Activated naive CD4-positive, alpha-beta T cell treated with anti-CD3 and anti-CD28 coated beads for 36 hours (primary cell): Measurements from ENCODE around the gene CUL1. TPM values are rescaled to one million over a fixed set of nuclear protein-coding genes. Genes with fewer than 3 reads are reported as not detected.

ENCODE experiments used
- CTCF ChIA-PET: fragments of 350-600 bp; sonication (Branson Sonifier 250); formaldehyde crosslinking; loops from one replicate; lab custom pipeline; 2021; ENCODE audit warnings: antibody characterized with exemption; lab: Charles Lee
- DNase-seq: peaks from one replicate; pipeline ENCODE4 v3.0.0-alpha.2; 2020
- H3K27ac Mint-ChIP-seq: one replicate; pipeline ENCODE4 v1.8.0; 2021; ENCODE audit warnings: mild to moderate bottlenecking, mixed read lengths
- H3K27me3 Mint-ChIP-seq: one replicate; pipeline ENCODE4 v1.8.0; 2021; ENCODE audit warnings: low read depth, mixed read lengths
- H3K36me3 Mint-ChIP-seq: one replicate; pipeline ENCODE4 v1.8.0; 2021; ENCODE audit warnings: low read depth, mixed read lengths
- H3K4me1 Mint-ChIP-seq: one replicate; pipeline ENCODE4 v1.8.0; 2021; ENCODE audit warnings: low read depth, mixed read lengths
- H3K4me3 Mint-ChIP-seq: one replicate; pipeline ENCODE4 v1.8.0; 2021; ENCODE audit warnings: mild to moderate bottlenecking, moderate library complexity, mixed read lengths
- H3K9me3 Mint-ChIP-seq: one replicate; pipeline ENCODE4 v1.8.0; 2021; ENCODE audit warnings: mixed read lengths
- intact Hi-C: fragments of 100-400 bp; cut with micrococcal nuclease; formaldehyde crosslinking; loops from one replicate; pipeline ENCODE4 v1.15.1; 2023
- total RNA-seq, 2 experiments: library from RNA; stranded (reverse); gene quantifications; one replicate each; pipeline ENCODE4 v1.2.3, GENCODE V29; 2021

Gene CUL1
- total RNA-seq, 2 experiments from 2014 or later = 59.6 to 62.2 TPM

DNA sequence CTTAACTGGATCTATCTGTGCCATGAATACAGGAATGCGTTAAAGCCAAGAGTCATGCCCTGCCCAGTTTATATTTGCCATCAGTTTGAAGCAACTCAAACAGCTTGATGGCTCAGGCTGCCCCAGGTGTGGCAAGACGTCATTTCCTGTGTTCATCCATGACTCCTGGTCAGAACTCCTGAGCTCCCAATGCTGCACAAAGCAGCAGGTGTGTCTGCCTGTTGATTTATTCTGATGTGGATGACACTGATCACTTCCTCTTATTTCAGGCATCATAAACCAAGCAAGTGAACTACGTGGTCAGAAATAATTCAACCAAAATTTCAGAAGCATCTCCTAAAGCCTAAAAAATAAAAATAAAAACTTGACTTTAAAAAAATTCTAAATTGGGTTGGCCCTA lies 116.9 kb downstream of the CUL1 start:
- H3K27ac Mint-ChIP-seq = no peak overlapping the region
- H3K36me3 Mint-ChIP-seq = peaks cover 75% of the 10 kb centered on the region
- H3K9me3 Mint-ChIP-seq = no peaks in the 10 kb centered on the region
- intact Hi-C loops = no loop called here
- peaks cover 4% of the 10 kb centered on the region for H3K4me1 Mint-ChIP-seq
- no peak overlapping the region for H3K4me3 Mint-ChIP-seq
- DNase-seq = no peak
- CTCF ChIA-PET = interaction anchor here (0.6 to 1.4 kb wide), 5 partner anchors 13 to 147 kb away, joined by 3 to 6 read pairs (median 4); no protein-coding TSS in a partner anchor
- no peaks in the 10 kb centered on the region for H3K27me3 Mint-ChIP-seq

DNA sequence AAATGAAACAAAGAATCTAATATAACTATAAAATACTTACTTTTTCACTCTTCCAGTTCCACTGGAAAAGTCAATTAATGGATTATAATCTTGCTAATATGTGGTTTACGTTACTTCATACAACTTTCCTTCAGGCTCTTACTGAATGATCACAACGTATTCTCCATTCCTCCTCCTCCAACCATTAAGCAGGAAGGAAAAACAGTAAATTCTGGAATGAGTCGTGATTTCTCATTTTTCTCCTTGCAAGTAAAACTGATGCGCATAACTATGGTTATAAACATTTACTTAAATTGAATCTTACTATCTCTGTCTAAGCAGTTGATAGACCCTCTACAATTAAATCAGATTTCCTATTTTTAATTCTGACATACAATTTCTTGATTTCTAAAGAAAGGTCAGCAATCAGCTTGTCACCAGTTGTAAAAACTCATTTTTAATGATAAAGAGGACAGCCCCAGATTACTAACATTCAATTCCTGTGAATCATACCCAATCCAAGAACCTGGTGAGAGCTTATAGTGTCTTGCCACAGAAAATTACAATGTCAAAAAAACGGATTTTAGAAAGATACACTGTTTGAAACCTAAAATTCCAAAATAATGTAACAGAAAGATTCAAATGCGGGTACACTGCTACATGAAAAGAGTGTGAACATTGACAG lies 121.1 kb downstream of the CUL1 start:
- peaks cover 66% of the 10 kb centered on the region for H3K36me3 Mint-ChIP-seq
- CTCF ChIA-PET = interaction anchor here (0.6 to 1.3 kb wide), 2 partner anchors 38 to 95 kb away, joined by 3 to 4 read pairs; no protein-coding TSS in a partner anchor
- no peak overlapping the region for H3K4me3 Mint-ChIP-seq
- no peak for DNase-seq
- no peak overlapping the region for H3K27ac Mint-ChIP-seq
- no peaks in the 10 kb centered on the region for H3K9me3 Mint-ChIP-seq
- H3K4me1 Mint-ChIP-seq = peaks cover 3% of the 10 kb centered on the region
- intact Hi-C loops = no loop called here
- no peaks in the 10 kb centered on the region for H3K27me3 Mint-ChIP-seq

DNA sequence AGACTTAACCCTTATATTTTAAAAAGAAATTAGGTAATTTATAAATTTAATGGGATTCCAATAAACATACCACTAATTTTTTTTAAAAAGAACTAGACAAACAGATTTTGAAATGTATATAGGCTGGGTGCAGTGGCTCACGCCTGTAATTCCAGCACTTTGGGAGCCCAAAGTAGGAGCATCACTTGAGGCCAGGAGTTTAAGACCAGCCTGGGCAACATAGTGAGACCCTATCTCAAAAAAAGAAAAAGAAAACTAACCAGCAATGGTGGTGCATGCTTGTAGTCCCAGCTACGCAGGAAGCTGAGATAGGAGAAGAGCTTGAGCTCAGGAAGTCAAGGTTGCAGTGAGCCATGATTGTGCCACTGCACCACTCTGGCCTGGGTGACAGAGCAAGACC lies 122.7 kb downstream of the CUL1 start:
- H3K27ac Mint-ChIP-seq = no peak overlapping the region
- H3K4me3 Mint-ChIP-seq = no peak overlapping the region
- peaks cover 66% of the 10 kb centered on the region for H3K36me3 Mint-ChIP-seq
- no peaks in the 10 kb centered on the region for H3K9me3 Mint-ChIP-seq
- intact Hi-C loops = no loop called here
- DNase-seq = no peak
- no peaks in the 10 kb centered on the region for H3K27me3 Mint-ChIP-seq
- H3K4me1 Mint-ChIP-seq = peaks cover 2% of the 10 kb centered on the region
- CTCF ChIA-PET = interaction anchor here (0.9 kb wide), 1 partner anchor 142 kb away, joined by 3 read pairs; no protein-coding TSS in a partner anchor

DNA sequence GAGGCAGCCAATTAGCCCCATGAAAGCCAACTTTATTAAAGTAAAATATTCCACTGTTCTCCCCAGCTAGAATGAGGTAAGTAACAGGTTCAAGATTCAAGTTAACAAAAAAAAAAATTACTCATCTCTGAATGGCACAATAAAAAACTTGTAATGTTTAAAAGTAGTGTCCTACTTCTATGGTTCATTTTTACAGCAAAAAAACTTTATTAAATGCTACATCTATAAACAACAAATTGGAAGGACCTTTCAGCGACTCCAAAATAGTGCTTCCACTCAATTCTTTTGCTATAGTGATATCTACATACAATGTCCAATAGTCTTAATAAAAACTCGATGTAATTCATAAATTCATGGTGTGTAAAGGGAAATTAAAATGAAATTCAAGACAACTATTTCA lies 126.2 kb downstream of the CUL1 start:
- CTCF ChIA-PET = no interaction called here
- no peaks in the 10 kb centered on the region for H3K27me3 Mint-ChIP-seq
- H3K27ac Mint-ChIP-seq = no peak overlapping the region
- H3K36me3 Mint-ChIP-seq = peaks cover 56% of the 10 kb centered on the region
- H3K9me3 Mint-ChIP-seq = no peaks in the 10 kb centered on the region
- DNase-seq = no peak
- H3K4me1 Mint-ChIP-seq = peaks cover 2% of the 10 kb centered on the region
- H3K4me3 Mint-ChIP-seq = no peak overlapping the region
- intact Hi-C loops = no loop called here

DNA sequence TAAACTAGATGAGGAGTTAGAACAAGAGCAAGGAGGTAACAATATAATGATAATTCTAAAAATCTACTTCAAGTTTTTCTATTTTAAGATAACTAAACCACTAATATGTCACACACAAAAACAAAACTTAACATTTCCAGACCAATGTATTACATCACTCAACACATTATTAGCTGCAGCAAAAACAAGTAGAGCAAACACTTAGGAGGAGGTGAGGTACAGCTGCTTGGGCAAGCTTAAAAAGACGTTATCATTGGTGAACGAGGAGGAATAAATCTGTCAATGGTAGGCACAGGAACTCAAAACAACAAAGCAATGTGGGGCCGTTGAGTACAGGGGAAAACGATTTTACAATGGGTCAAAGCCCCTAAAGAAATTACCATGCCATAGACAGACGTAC lies 126.6 kb downstream of the CUL1 start:
- H3K4me1 Mint-ChIP-seq = peaks cover 2% of the 10 kb centered on the region
- no peak overlapping the region for H3K27ac Mint-ChIP-seq
- H3K36me3 Mint-ChIP-seq = peaks cover 56% of the 10 kb centered on the region
- intact Hi-C loops = no loop called here
- DNase-seq = no peak
- H3K9me3 Mint-ChIP-seq = no peaks in the 10 kb centered on the region
- no peak overlapping the region for H3K4me3 Mint-ChIP-seq
- CTCF ChIA-PET = no interaction called here
- H3K27me3 Mint-ChIP-seq = no peaks in the 10 kb centered on the region

DNA sequence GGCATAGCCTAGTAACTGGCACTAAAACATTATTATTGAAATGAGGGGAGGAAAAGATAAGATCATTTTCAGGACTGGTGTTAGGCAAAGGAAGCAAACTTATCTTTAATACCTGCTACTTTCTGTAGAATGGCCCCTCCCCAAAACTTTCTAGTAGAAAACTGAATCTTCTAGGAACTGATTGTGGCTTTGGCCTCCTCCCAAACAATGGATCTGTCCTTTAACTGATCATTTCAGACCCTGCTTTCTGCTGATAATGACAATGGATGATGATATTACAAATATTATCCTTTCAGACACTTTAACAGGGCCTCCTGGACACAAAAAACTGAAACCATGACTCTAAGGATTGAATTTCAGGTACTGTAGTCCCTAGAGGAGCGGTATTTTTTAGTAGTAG lies 130.3 kb downstream of the CUL1 start:
- Mint-ChIP-seq H3K9me3 (no peaks in the 10 kb centered on the region), H3K4me1 (peaks cover 1% of the 10 kb centered on the region), H3K36me3 (peaks cover 55% of the 10 kb centered on the region), H3K4me3 (no peak overlapping the region), H3K27ac (no peak overlapping the region), H3K27me3 (no peaks in the 10 kb centered on the region)
- no peak for DNase-seq
- CTCF ChIA-PET = no interaction called here
- intact Hi-C loops = no loop called here

DNA sequence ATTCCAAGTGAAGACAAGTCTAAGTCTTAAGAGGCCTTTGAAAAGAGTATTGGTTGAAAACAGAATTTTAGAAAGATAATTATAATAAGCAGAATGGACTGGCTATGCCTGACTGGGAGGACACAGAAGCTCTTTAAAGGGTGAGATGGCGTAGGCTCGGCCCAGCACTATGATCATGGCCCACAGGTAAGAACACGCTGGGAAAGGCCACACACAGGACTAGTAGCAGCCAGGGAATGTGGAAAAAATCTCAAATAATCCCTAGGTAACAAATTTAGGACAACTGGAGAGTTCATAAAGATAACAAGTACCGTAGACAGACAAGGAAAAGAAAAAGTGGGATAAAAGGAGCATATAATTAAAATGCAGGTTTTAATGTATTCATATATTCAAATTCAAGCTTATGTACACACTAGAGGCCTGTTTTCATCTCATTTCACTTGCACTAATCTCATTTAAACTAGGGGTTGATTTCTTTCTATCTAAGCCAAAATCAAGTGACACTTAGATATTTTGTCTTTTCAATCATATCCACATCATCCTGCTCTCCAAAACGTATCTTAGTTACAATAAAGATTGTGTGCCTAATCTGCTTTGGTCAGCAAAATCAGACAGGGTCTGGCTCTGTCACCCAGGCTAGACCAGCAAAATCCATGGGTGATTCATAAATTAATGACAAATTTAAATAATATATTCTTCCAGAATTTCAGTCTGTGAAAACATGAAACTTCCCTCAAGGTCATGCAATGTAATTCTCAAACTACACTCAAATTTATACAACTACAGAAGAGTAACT lies 132.4 kb downstream of the CUL1 start:
- Mint-ChIP-seq H3K4me3 (no peak overlapping the region), H3K27ac (no peak overlapping the region), H3K4me1 (peaks cover 1% of the 10 kb centered on the region), H3K36me3 (peaks cover 56% of the 10 kb centered on the region), H3K9me3 (no peaks in the 10 kb centered on the region), H3K27me3 (no peaks in the 10 kb centered on the region)
- DNase-seq = no peak
- CTCF ChIA-PET = interaction anchor here (2.0 kb wide), 1 partner anchor 132 kb away, joined by 7 read pairs; no protein-coding TSS in a partner anchor
- intact Hi-C loops = loop anchor here (5.0 kb wide), 1 partner anchor 34 kb away; no protein-coding TSS in a partner anchor

DNA sequence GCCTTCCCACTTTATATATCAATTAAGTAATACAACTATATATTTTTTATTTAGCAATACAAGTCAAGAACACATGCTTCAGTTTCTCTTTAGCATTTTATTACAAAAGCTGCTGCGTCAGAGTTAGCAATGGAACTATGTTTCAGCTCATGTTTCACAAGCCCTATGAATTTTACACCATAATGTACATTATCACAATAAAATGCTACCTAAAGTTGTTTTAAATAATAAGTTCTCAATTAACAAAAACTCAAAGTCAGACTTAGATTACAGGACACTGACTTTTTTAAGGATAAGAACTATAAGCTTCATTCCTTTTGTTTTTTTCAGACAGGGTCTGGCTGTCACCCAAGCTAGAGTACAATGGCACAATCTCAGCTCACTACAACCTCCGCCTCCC lies 133.1 kb downstream of the CUL1 start:
- H3K4me1 Mint-ChIP-seq = peaks cover 4% of the 10 kb centered on the region
- H3K9me3 Mint-ChIP-seq = no peaks in the 10 kb centered on the region
- H3K36me3 Mint-ChIP-seq = peaks cover 59% of the 10 kb centered on the region
- intact Hi-C loops = loop anchor here (5.0 kb wide), 1 partner anchor 34 kb away; no protein-coding TSS in a partner anchor
- no peaks in the 10 kb centered on the region for H3K27me3 Mint-ChIP-seq
- CTCF ChIA-PET = interaction anchor here (2.0 kb wide), 1 partner anchor 131 kb away, joined by 7 read pairs; no protein-coding TSS in a partner anchor
- no peak for DNase-seq
- H3K27ac Mint-ChIP-seq = no peak overlapping the region
- no peak overlapping the region for H3K4me3 Mint-ChIP-seq

DNA sequence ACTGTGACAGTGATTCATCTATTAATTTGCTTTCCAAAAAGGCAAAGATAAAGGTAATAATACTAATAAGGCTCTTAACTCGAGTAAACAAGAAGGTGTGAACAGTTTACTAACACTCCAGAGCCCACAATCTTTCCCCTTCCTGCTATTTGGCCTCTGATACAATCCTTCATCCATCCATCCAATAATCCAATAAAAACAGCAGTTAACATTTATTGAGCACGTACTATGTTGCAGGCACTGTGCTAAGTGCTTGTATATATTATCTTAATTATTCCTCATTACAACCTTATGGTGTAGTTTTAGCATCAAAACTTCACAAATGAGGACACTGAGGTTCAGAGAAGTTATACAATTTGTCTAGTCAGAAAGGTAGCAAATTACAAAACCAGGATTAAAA lies 135.9 kb downstream of the CUL1 start:
- CTCF ChIA-PET = no interaction called here
- H3K27ac Mint-ChIP-seq = no peak overlapping the region
- H3K27me3 Mint-ChIP-seq = no peaks in the 10 kb centered on the region
- H3K4me1 Mint-ChIP-seq = peaks cover 17% of the 10 kb centered on the region
- intact Hi-C loops = loop anchor here (5.0 kb wide), 1 partner anchor 37 kb away; no protein-coding TSS in a partner anchor
- no peak for DNase-seq
- H3K9me3 Mint-ChIP-seq = no peaks in the 10 kb centered on the region
- peaks cover 65% of the 10 kb centered on the region for H3K36me3 Mint-ChIP-seq
- H3K4me3 Mint-ChIP-seq = no peak overlapping the region

DNA sequence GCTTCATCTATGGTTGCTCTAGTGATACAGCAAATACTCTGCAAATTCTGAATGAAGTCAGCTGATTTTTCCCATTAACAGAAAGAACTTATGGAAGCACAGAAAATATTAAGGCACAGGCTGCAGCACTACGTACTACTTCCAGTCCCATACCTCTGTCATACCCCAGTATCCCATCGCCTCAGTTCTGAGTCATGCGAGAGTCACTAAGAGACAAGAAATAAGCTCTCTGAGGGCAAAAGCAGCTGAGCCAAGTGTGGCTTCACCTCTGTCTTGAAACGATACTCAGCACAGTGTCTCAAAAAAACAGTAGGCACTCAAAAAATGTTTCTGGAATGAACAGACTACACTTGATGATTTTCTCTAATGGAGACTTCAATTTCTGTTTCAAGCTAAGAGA lies 137.2 kb downstream of the CUL1 start:
- H3K4me1 Mint-ChIP-seq = peaks cover 21% of the 10 kb centered on the region
- intact Hi-C loops = no loop called here
- no peaks in the 10 kb centered on the region for H3K9me3 Mint-ChIP-seq
- CTCF ChIA-PET = interaction anchor here (0.6 to 1.1 kb wide), 2 partner anchors 36 to 106 kb away, joined by 3 to 4 read pairs; no protein-coding TSS in a partner anchor
- H3K27me3 Mint-ChIP-seq = no peaks in the 10 kb centered on the region
- no peak overlapping the region for H3K4me3 Mint-ChIP-seq
- H3K27ac Mint-ChIP-seq = no peak overlapping the region
- H3K36me3 Mint-ChIP-seq = peaks cover 60% of the 10 kb centered on the region
- no peak for DNase-seq

DNA sequence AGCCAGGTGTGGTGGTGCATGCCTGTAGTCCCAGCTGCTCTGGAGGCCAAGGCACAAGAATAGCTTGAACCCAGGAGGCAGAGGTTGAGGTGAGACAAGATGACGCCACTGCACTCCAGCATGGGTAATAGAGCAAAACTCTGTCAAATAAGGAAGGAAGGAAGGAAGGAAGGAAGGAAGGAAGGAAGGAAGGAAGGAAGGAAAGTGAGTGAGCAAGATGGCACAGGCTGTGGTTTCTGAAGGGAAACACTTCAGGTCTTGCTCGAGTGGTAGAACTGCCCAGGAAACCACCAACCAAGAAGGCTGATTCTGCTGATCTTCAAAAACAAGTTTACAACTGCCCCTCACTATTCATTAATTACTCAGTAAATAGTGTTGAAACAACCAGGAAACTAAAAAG lies 140.2 kb downstream of the CUL1 start:
- H3K36me3 Mint-ChIP-seq = peaks cover 55% of the 10 kb centered on the region
- CTCF ChIA-PET = no interaction called here
- H3K9me3 Mint-ChIP-seq = no peaks in the 10 kb centered on the region
- H3K27me3 Mint-ChIP-seq = no peaks in the 10 kb centered on the region
- no peak overlapping the region for H3K27ac Mint-ChIP-seq
- DNase-seq = no peak
- intact Hi-C loops = no loop called here
- H3K4me3 Mint-ChIP-seq = no peak overlapping the region
- H3K4me1 Mint-ChIP-seq = peaks cover 26% of the 10 kb centered on the region
